Activated gamma-delta T cell (primary cell): ENCODE results near the gene ZC3H18.

Experiments used
- DNase-seq: peaks from one replicate; lab custom pipeline; 2025; lab: John Stamatoyannopoulos, UW

The ZC3H18 gene

GRCh38 chr16:88532434-88533241 lies 37.6 kb upstream of the ZC3H18 start:
- DNase-seq: no peak

- DNase-seq: no peak
Measured at GRCh38 chr16:88533381-88533917, 36.8 kb upstream of the ZC3H18 start.

GRCh38 chr16:88533932-88534637 lies 36.1 kb upstream of the ZC3H18 start:
- DNase-seq: peak; percentile 72

- no peak for DNase-seq
Measured at GRCh38 chr16:88534638-88535190, 35.5 kb upstream of the ZC3H18 start.

- DNase-seq: no peak
Measured at GRCh38 chr16:88535191-88535856, 34.9 kb upstream of the ZC3H18 start.

GRCh38 chr16:88535857-88536222 lies 34.4 kb upstream of the ZC3H18 start:
- DNase-seq: no peak

GRCh38 chr16:88536510-88536909 lies 33.7 kb upstream of the ZC3H18 start:
- no peak for DNase-seq

- no peak for DNase-seq
Measured at GRCh38 chr16:88536971-88537751, 33.0 kb upstream of the ZC3H18 start.

GRCh38 chr16:88537859-88538258 lies 32.3 kb upstream of the ZC3H18 start:
- no peak for DNase-seq

GRCh38 chr16:88538366-88539060 lies 31.7 kb upstream of the ZC3H18 start:
- DNase-seq: no peak

- DNase-seq: no peak
Measured at GRCh38 chr16:88539261-88539651, 30.9 kb upstream of the ZC3H18 start.

GRCh38 chr16:88539652-88540345 lies 30.4 kb upstream of the ZC3H18 start:
- no peak for DNase-seq

GRCh38 chr16:88540346-88540977 lies 29.7 kb upstream of the ZC3H18 start:
- DNase-seq: no peak

GRCh38 chr16:88541831-88542616 lies 28.2 kb upstream of the ZC3H18 start:
- DNase-seq: no peak

GRCh38 chr16:88543230-88543813 lies 26.9 kb upstream of the ZC3H18 start:
- DNase-seq: no peak

GRCh38 chr16:88545781-88546180 lies 24.4 kb upstream of the ZC3H18 start:
- DNase-seq: no peak

- DNase-seq: no peak
Measured at GRCh38 chr16:88548131-88548874, 21.9 kb upstream of the ZC3H18 start.

- DNase-seq: no peak
Measured at GRCh38 chr16:88548985-88549384, 21.2 kb upstream of the ZC3H18 start.
